Osteocyte (in vitro differentiated cells): ENCODE results near the gene DTNB. TPM values are rescaled to one million over a fixed set of nuclear protein-coding genes. Genes with fewer than 3 reads are reported as not detected.

Experiments used
- DNase-seq: peaks from one replicate; pipeline ENCODE4 v3.0.0; 2021; ENCODE audit warnings: mixed read lengths; ENCODE audit not compliant: unreplicated experiment; ENCODE audit errors: extremely low spot score
- H3K27ac Mint-ChIP-seq: one replicate; pipeline ENCODE4 v1.8.0; 2021; ENCODE audit warnings: mild to moderate bottlenecking, mixed read lengths; ENCODE audit not compliant: unreplicated experiment
- H3K27me3 Mint-ChIP-seq: one replicate; pipeline ENCODE4 v1.8.0; 2021; ENCODE audit warnings: mixed read lengths; ENCODE audit not compliant: unreplicated experiment
- H3K36me3 Mint-ChIP-seq: one replicate; pipeline ENCODE4 v1.8.0; 2021; ENCODE audit warnings: mixed read lengths; ENCODE audit not compliant: unreplicated experiment
- H3K4me1 Mint-ChIP-seq: one replicate; pipeline ENCODE4 v1.8.0; 2021; ENCODE audit warnings: mixed read lengths; ENCODE audit not compliant: unreplicated experiment
- H3K4me3 Mint-ChIP-seq: one replicate; pipeline ENCODE4 v1.8.0; 2021; ENCODE audit warnings: mild to moderate bottlenecking, moderate library complexity, mixed read lengths; ENCODE audit not compliant: unreplicated experiment
- H3K9me3 Mint-ChIP-seq: one replicate; pipeline ENCODE4 v1.8.0; 2021; ENCODE audit warnings: mixed read lengths; ENCODE audit not compliant: unreplicated experiment
- CTCF ChIP-seq: fragments of 200-600 bp; sonication (generic); IDR thresholded peaks from 2 replicates; pipeline ENCODE4 v1.5.0; 2021; ENCODE audit warnings: antibody characterized with exemption, mild to moderate bottlenecking, moderate library complexity
- total RNA-seq: library from RNA; stranded (reverse); gene quantifications from 2 replicates; pipeline ENCODE4 v1.2.1, GENCODE V29; 2021

The DTNB gene
- total RNA-seq, 1 donor from 2014 or later, result 20.9 TPM

- Mint-ChIP-seq H3K4me3 (no peak overlapping the region), H3K27me3 (peaks cover 9% of the 10 kb centered on the region)
- TF ChIP-seq CTCF, result no peak
Observed at GRCh38 chr2:25684577-25685473, 11.4 kb upstream of the DTNB start.

GRCh38 chr2:25682082-25682481, 8.7 kb upstream of the DTNB start:
- H3K36me3 Mint-ChIP-seq, result no peaks in the 10 kb centered on the region
- no peaks in the 10 kb centered on the region for H3K9me3 Mint-ChIP-seq
- no peaks in the 10 kb centered on the region for H3K4me1 Mint-ChIP-seq
- H3K27ac Mint-ChIP-seq, result no peak overlapping the region
- DNase-seq, result no peak
- no peak overlapping the region for H3K4me3 Mint-ChIP-seq
- H3K27me3 Mint-ChIP-seq, result peaks cover 8% of the 10 kb centered on the region
- TF ChIP-seq CTCF, result no peak

More at GRCh38 chr2:25684577-25685473, 11.4 kb upstream of the DTNB start:
- no peak for DNase-seq
- Mint-ChIP-seq H3K36me3 (no peaks in the 10 kb centered on the region), H3K9me3 (no peaks in the 10 kb centered on the region), H3K4me1 (no peaks in the 10 kb centered on the region), H3K27ac (no peak overlapping the region)

GRCh38 chr2:25677877-25678276, 4.5 kb upstream of the DTNB start:
- peaks cover 13% of the 10 kb centered on the region for H3K27me3 Mint-ChIP-seq
- peaks cover 2% of the 10 kb centered on the region for H3K4me1 Mint-ChIP-seq
- no peak overlapping the region for H3K27ac Mint-ChIP-seq
- DNase-seq, result no peak
- TF ChIP-seq CTCF, result no peak
- H3K4me3 Mint-ChIP-seq, result no peak overlapping the region
- H3K36me3 Mint-ChIP-seq, result no peaks in the 10 kb centered on the region
- H3K9me3 Mint-ChIP-seq, result peaks cover 4% of the 10 kb centered on the region

GRCh38 chr2:25674077-25674362, 643 bp upstream of the DTNB start:
- peak overlapping the region; percentile 78 for H3K4me3 Mint-ChIP-seq
- peak overlapping the region; percentile 58 for H3K27ac Mint-ChIP-seq
- H3K27me3 Mint-ChIP-seq, result peaks cover 13% of the 10 kb centered on the region
- DNase-seq, result no peak
- H3K4me1 Mint-ChIP-seq, result peaks cover 13% of the 10 kb centered on the region
- peaks cover 4% of the 10 kb centered on the region for H3K9me3 Mint-ChIP-seq
- TF ChIP-seq CTCF, result no peak
- no peaks in the 10 kb centered on the region for H3K36me3 Mint-ChIP-seq

GRCh38 chr2:25672494-25673299, 680 bp downstream of the DTNB start:
- peak overlapping the region; percentile 1 for H3K27ac Mint-ChIP-seq

More at GRCh38 chr2:25672494-25673299, 680 bp downstream of the DTNB start:
- no peaks in the 10 kb centered on the region for H3K36me3 Mint-ChIP-seq
- H3K27me3 Mint-ChIP-seq, result peaks cover 13% of the 10 kb centered on the region
- H3K4me3 Mint-ChIP-seq, result peak overlapping the region; percentile 77
- no peak for TF ChIP-seq CTCF
- peaks cover 4% of the 10 kb centered on the region for H3K9me3 Mint-ChIP-seq
- no peak for DNase-seq
- H3K4me1 Mint-ChIP-seq, result peaks cover 13% of the 10 kb centered on the region
